Endothelial cell of umbilical vein (primary cell): ENCODE measurements around the gene SHISA2. TPM values are rescaled to one million over a fixed set of nuclear protein-coding genes. Genes with fewer than 3 reads are reported as not detected.

Source experiments
- BruUV-seq: library from RNA; stranded (reverse); fragments of 400-500 nt; replicated peaks from 2 replicates; lab custom pipeline; 2021; lab: Mats Ljungman, UMichigan
- CTCF ChIA-PET: fragments of 300-600, 350-600 bp; sonication (Branson Sonifier 250); formaldehyde crosslinking; loops from one replicate; lab custom pipeline; 2021; ENCODE audit warnings: antibody characterized with exemption, inconsistent platforms; lab: Charles Lee
- POLR2A ChIA-PET: fragments of 300-600, 350-600 bp; sonication (Branson Sonifier 250); formaldehyde crosslinking; loops from one replicate; lab custom pipeline; 2021; ENCODE audit warnings: antibody characterized with exemption, inconsistent platforms; lab: Charles Lee
- DNase-seq: peaks from one replicate; pipeline ENCODE4 v3.0.0-alpha.2; 2011; ENCODE audit warnings: low read depth, low spot score
- FAIRE-seq: peaks from 2 replicates; lab custom pipeline; 2011; peaks lifted over from hg19 to GRCh38; lab: Jason Lieb, UNC
- H2AFZ ChIP-seq: 2 replicates; pipeline ENCODE4 v1.6.0; 2012; ENCODE audit warnings: low read depth, low read length, control low read depth, inconsistent platforms
- H3K27ac ChIP-seq: 2 replicates; pipeline ENCODE4 v1.5.1; 2011; ENCODE audit warnings: low read depth, mild to moderate bottlenecking, control low read depth, low read length, moderate library complexity; ENCODE audit not compliant: insufficient read depth
- H3K27me3 ChIP-seq, 2 experiments: 2 replicates each; pipeline versions ENCODE4 v1.6.0 to v1.6.1; 2011; ENCODE audit warnings: low read length in 2 of 2, mixed read lengths in 1 of 2; ENCODE audit not compliant: control insufficient read depth in 2 of 2, insufficient read depth in 2 of 2
- H3K36me3 ChIP-seq, 2 experiments: 2 replicates in 1 of 2; 3 replicates in 1 of 2; pipeline ENCODE4 v1.5.1; 2011; ENCODE audit warnings: low read length in 2 of 2, mild to moderate bottlenecking in 1 of 2, moderate library complexity in 1 of 2; ENCODE audit not compliant: control insufficient read depth in 2 of 2, insufficient read depth in 2 of 2; ENCODE audit errors: extremely low read depth in 1 of 2
- H3K4me1 ChIP-seq: 3 replicates; pipeline ENCODE4 v1.5.1; 2011; ENCODE audit warnings: mild to moderate bottlenecking, low read length; ENCODE audit not compliant: control insufficient read depth, insufficient read depth; ENCODE audit errors: extremely low read depth
- H3K4me2 ChIP-seq: 2 replicates; pipeline ENCODE4 v1.6.1; 2011; ENCODE audit warnings: low read length, control low read depth, mixed read lengths; ENCODE audit not compliant: insufficient read depth
- H3K4me3 ChIP-seq, 3 experiments: fragments of 200-600 bp in 1 of 3; sonication (generic), shearing (Covaris generic) in 1 of 3; replicated peaks in 1 of 3; 2 replicates each; pipeline ENCODE4 v1.5.1; 2011 to 2016; ENCODE audit warnings: control low read depth in 3 of 3, low read length in 3 of 3, mild to moderate bottlenecking in 2 of 3, inconsistent platforms in 1 of 3, low read depth in 1 of 3, moderate library complexity in 1 of 3; ENCODE audit not compliant: insufficient read depth in 1 of 3
- H3K79me2 ChIP-seq: 2 replicates; pipeline ENCODE4 v1.6.0; 2012; ENCODE audit warnings: low read length, inconsistent platforms; ENCODE audit not compliant: control insufficient read depth, insufficient read depth
- H3K9ac ChIP-seq: replicated peaks from 2 replicates; pipeline ENCODE3; 2011; ENCODE audit warnings: low read length, control low read depth; ENCODE audit not compliant: insufficient read depth; ENCODE audit errors: extremely low read depth
- H3K9me1 ChIP-seq: replicated peaks from 3 replicates; pipeline ENCODE4 v1.6.0; 2011; ENCODE audit warnings: mild to moderate bottlenecking, low read length; ENCODE audit not compliant: control insufficient read depth, insufficient read depth; ENCODE audit errors: extremely low read depth
- H3K9me3 ChIP-seq: replicated peaks from 2 replicates; pipeline ENCODE4 v1.5.1; 2012; ENCODE audit warnings: low read length, inconsistent platforms; ENCODE audit not compliant: control insufficient read depth, insufficient read depth
- H4K20me1 ChIP-seq: replicated peaks from 2 replicates; pipeline ENCODE3; 2011; ENCODE audit warnings: mild to moderate bottlenecking, low read length; ENCODE audit not compliant: control insufficient read depth, insufficient read depth; ENCODE audit errors: extremely low read depth
- EZH2 ChIP-seq: IDR thresholded peaks from 2 replicates; pipeline ENCODE4 v1.6.1; 2012; ENCODE audit warnings: borderline replicate concordance, low read depth, mild to moderate bottlenecking, moderate library complexity, low read length, inconsistent platforms; ENCODE audit not compliant: severe bottlenecking
- FOS ChIP-seq: IDR thresholded peaks from 2 replicates; pipeline ENCODE4 v1.6.1; 2011; ENCODE audit warnings: mild to moderate bottlenecking, low read length, moderate library complexity, borderline replicate concordance; ENCODE audit not compliant: insufficient read depth
- GATA2 ChIP-seq: IDR thresholded peaks from 2 replicates; pipeline ENCODE4 v1.7.0; 2011; ENCODE audit warnings: low read depth, mild to moderate bottlenecking, moderate library complexity, mixed read lengths, low read length; ENCODE audit not compliant: insufficient read length, insufficient read depth
- JUN ChIP-seq: IDR thresholded peaks from 2 replicates; pipeline ENCODE4 v1.6.1; 2011; ENCODE audit warnings: borderline replicate concordance, low read depth; ENCODE audit not compliant: insufficient read length, insufficient read depth
- MAX ChIP-seq: IDR thresholded peaks from 2 replicates; pipeline ENCODE4 v1.6.1; 2011; ENCODE audit not compliant: insufficient read depth, insufficient read length
- MYC ChIP-seq: IDR thresholded peaks from one replicate; pipeline ENCODE4 v1.6.1; 2011; ENCODE audit warnings: mild to moderate bottlenecking, low read depth, low read length
- POLR2A ChIP-seq: IDR thresholded peaks from 2 replicates; pipeline ENCODE4 v1.6.1; 2012; ENCODE audit warnings: low read depth, mild to moderate bottlenecking, control low read depth, low read length
- POLR2AphosphoS5 ChIP-seq: IDR thresholded peaks from 2 replicates; pipeline ENCODE4 v1.6.1; 2012; ENCODE audit warnings: low read depth, mild to moderate bottlenecking, control low read depth, low read length, moderate library complexity; ENCODE audit not compliant: insufficient read depth
- dilution Hi-C: fragments of 300-500 bp; cut with MboI; formaldehyde crosslinking; loops from one replicate; pipeline ENCODE4 v1.15.0; 2019; ENCODE audit warnings: low sequenced_read_pairs; ENCODE audit not compliant: extremely low pct_ligation_motif_present
- intact Hi-C: fragments of 100-400 bp; cut with micrococcal nuclease; formaldehyde crosslinking; loops from one replicate; pipeline ENCODE4 v1.10.0; 2022
- polyA plus RNA-seq, 4 experiments: library from polyadenylated mRNA; depleted of rRNA in 3 of 4; stranded (reverse) in 3 of 4; unstranded in 1 of 4; fragments of >200 nt; gene quantifications; 2 replicates each; pipeline versions ENCODE4 v1.2.1 to v1.2.3, GENCODE V29; 2011 to 2012; ENCODE audit warnings: missing spikeins in 1 of 4
- total RNA-seq: library from RNA; stranded (reverse); gene quantifications from 2 replicates; pipeline ENCODE4 v1.2.3, GENCODE V29; 2021
- TF ChIP-seq, protein P1 (sequence below), 2 donors: IDR thresholded peaks; 1 replicate in 1 of 2; 2 replicates in 1 of 2; pipeline ENCODE4 v1.5.1; 2011; ENCODE audit warnings: low read length in 2 of 2, mild to moderate bottlenecking in 2 of 2, moderate library complexity in 2 of 2, control low read depth in 1 of 2, inconsistent platforms in 1 of 2, low read depth in 1 of 2; ENCODE audit not compliant: insufficient read depth in 1 of 2; ENCODE audit errors: extremely low read depth in 1 of 2

The SHISA2 gene
- total and polyA plus RNA-seq, 2 donors (not counting 3 experiments of a cell fraction or from before 2014, with no cell fraction given) = 1.5 to 2.5 TPM

DNA sequence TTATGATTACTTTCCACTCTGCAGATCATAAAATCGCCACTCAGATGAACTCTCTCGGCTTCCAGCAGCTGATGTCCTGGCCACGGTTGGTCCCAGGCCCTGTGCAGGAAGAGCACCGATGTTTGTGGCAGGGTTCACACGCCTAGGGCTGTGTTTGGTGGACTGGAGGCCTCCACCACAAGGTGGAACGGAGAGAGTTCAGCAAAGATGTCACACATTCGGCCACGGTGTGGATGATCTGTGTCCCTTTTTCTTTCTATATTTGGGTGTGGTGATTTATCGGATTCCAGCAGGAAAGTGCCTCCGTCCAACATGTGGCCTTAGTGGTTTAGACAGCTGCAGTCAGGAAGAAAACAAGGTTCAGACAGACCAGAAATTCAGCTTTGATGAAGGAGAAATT is 521 bp upstream of the SHISA2 start:
- H3K9me3 ChIP-seq = no peaks in the 10 kb centered on the region
- no peak overlapping the region for H3K9ac ChIP-seq
- H4K20me1 ChIP-seq = peaks cover 3% of the 10 kb centered on the region
- H2AFZ ChIP-seq = peak overlapping the region; percentile 74
- ChIA-PET POLR2A (interaction anchor here (0.7 to 1.0 kb wide), 3 partner anchors 10 to 75 kb away, joined by 3 to 5 read pairs (median 4); no protein-coding TSS in a partner anchor), CTCF (interaction anchor here (0.8 to 2.4 kb wide), 6 partner anchors 10 to 478 kb away, joined by 3 to 8 read pairs (median 4); no protein-coding TSS in a partner anchor)
- H3K27ac ChIP-seq = no peak overlapping the region
- peaks cover 31% of the 10 kb centered on the region for H3K79me2 ChIP-seq
- no peaks in the 10 kb centered on the region for H3K9me1 ChIP-seq
- FAIRE-seq (no peak), DNase-seq (no peak)
- dilution Hi-C loops = no loop called here
- peaks cover 10% of the 10 kb centered on the region in 2 experiments for H3K27me3 ChIP-seq
- H3K4me2 ChIP-seq = peak overlapping the region; percentile 75
- intact Hi-C loops = loop anchor here (1.0 kb wide), 1 partner anchor 72 kb away; no protein-coding TSS in a partner anchor
- no TSS peak for BruUV-seq
- no peak overlapping the region for H3K4me3 ChIP-seq
- no peaks in the 10 kb centered on the region for H3K36me3 ChIP-seq
- TF ChIP-seq POLR2A = no peak
- peaks cover 19% of the 10 kb centered on the region for H3K4me1 ChIP-seq

- FAIRE-seq (no peak), DNase-seq (peak; percentile 42)
- POLR2A ChIA-PET = interaction anchor here (1.0 kb wide), 2 partner anchors 32 to 74 kb away, joined by 3 to 5 read pairs; no protein-coding TSS in a partner anchor
- Histone ChIP-seq H3K9me3 (no peaks in the 10 kb centered on the region), H2AFZ (peak overlapping the region; percentile 92), H3K4me1 (peaks cover 19% of the 10 kb centered on the region), H3K27me3 (peaks cover 9 to 10% of the 10 kb centered on the region in 2 experiments), H3K4me2 (peak overlapping the region; percentile 75), H4K20me1 (peaks cover 3% of the 10 kb centered on the region), H3K36me3 (no peaks in the 10 kb centered on the region), H3K4me3 (peak overlapping the region; percentile 42 to 89 (median 50)), H3K27ac (no peak overlapping the region), H3K9ac (peak overlapping the region; percentile 33), H3K9me1 (no peaks in the 10 kb centered on the region), H3K79me2 (peaks cover 37% of the 10 kb centered on the region)
- BruUV-seq = TSS peak; percentile 20
- intact Hi-C loops (loop anchor here (1.0 kb wide), 2 partner anchors 36 to 74 kb away; no protein-coding TSS in a partner anchor), dilution Hi-C loops (no loop called here)
- CTCF ChIA-PET = interaction anchor here (0.8 to 2.4 kb wide), 11 partner anchors 11 to 647 kb away, joined by 3 to 8 read pairs (median 4); no protein-coding TSS in a partner anchor
- TF ChIP-seq, protein P1, sequence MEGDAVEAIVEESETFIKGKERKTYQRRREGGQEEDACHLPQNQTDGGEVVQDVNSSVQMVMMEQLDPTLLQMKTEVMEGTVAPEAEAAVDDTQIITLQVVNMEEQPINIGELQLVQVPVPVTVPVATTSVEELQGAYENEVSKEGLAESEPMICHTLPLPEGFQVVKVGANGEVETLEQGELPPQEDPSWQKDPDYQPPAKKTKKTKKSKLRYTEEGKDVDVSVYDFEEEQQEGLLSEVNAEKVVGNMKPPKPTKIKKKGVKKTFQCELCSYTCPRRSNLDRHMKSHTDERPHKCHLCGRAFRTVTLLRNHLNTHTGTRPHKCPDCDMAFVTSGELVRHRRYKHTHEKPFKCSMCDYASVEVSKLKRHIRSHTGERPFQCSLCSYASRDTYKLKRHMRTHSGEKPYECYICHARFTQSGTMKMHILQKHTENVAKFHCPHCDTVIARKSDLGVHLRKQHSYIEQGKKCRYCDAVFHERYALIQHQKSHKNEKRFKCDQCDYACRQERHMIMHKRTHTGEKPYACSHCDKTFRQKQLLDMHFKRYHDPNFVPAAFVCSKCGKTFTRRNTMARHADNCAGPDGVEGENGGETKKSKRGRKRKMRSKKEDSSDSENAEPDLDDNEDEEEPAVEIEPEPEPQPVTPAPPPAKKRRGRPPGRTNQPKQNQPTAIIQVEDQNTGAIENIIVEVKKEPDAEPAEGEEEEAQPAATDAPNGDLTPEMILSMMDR (IDR thresholded peaks at IDR 0.05; ENCODE audit: extremely low read depth in 1 of 2, insufficient read depth in 1 of 2, low read depth in 1 of 2, low read length in 2 of 2) = no peak
- TF ChIP-seq POLR2AphosphoS5 = no peak
- no peak for TF ChIP-seq POLR2A
- no peak for TF ChIP-seq FOS
- no peak for TF ChIP-seq MAX
- TF ChIP-seq EZH2 = no peak
- TF ChIP-seq GATA2 = no peak
- TF ChIP-seq JUN = no peak
- no peak for TF ChIP-seq MYC
Observed at GRCh38 chr13:26051231-26051656, 572 bp downstream of the SHISA2 start.
